Rectal smooth muscle tissue (tissue), 1 donor: Measurements from ENCODE around the gene EMC1.
"Not testable (repeated sequence)": the region's sequence is repeated elsewhere in the genome, so short reads cannot be mapped to it uniquely, and the experiment has no call there.

Experiments
- H3K27ac ChIP-seq: one replicate; pipeline ENCODE4 v1.7.0; 2013; ENCODE audit warnings: low read depth, low read length, inconsistent platforms
- H3K27me3 ChIP-seq: one replicate; pipeline ENCODE4 v1.7.0; 2013; ENCODE audit warnings: low read length; ENCODE audit not compliant: control insufficient read depth, insufficient read depth
- H3K36me3 ChIP-seq: one replicate; pipeline ENCODE4 v1.7.0; 2013; ENCODE audit warnings: low read length; ENCODE audit not compliant: control insufficient read depth, insufficient read depth
- H3K4me1 ChIP-seq: one replicate; pipeline ENCODE4 v1.7.0; 2013; ENCODE audit warnings: low read length; ENCODE audit not compliant: control insufficient read depth, insufficient read depth
- H3K4me3 ChIP-seq: one replicate; pipeline ENCODE4 v1.7.0; 2013; ENCODE audit warnings: low read length
- H3K9ac ChIP-seq: one replicate; pipeline ENCODE4 v1.7.0; 2013; ENCODE audit warnings: low read length

EMC1 gene

DNA sequence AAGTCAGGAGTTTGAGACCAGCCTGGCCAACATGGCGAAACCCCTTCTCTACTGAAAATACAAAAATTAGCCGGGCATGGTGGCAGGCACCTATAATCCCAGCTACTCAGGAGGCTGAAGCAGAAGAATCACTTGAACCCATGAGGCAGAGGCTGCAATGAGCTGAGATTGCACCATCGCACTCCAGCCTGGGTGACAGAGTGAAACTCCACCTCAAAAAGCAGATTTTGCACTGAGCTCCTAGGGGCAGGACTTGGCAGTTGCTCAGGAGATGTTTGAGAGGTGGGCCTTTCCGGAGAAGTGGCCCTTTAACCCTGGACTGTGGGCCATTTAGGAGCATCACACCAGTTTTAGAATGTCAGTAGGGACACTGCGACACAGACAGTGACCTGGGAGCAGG is 5.0 kb upstream of the EMC1 start:
- H3K27ac ChIP-seq, H3K27me3 ChIP-seq, H3K4me1 ChIP-seq, H3K4me3 ChIP-seq, H3K9ac ChIP-seq: not testable (repeated sequence)
- peaks cover 14% of the 10 kb centered on the region for H3K36me3 ChIP-seq

DNA sequence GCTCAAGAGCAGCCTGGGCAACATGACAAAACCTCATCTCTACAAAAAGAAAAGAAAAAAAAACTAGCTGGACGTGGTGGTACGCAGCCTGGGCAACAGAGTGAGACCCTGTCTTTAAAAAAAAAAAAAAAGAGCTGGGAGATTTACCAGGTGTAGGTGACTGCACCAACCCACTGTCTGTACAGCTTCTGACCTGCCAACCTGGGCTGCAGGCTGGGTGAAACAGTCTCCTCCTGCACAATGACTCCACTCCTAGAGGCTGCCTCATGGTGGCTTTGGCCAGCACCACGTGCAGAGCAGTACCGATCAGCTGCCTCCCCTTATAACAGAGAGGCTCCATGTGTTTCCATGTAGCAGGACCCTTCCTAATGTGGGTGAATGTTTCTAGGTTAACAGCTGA is 4.0 kb upstream of the EMC1 start:
- Histone ChIP-seq H3K9ac (no peak overlapping the region), H3K36me3 (peaks cover 14% of the 10 kb centered on the region), H3K27me3 (no peaks in the 10 kb centered on the region), H3K27ac (no peak overlapping the region), H3K4me1 (peaks cover 7% of the 10 kb centered on the region), H3K4me3 (no peak overlapping the region)

DNA sequence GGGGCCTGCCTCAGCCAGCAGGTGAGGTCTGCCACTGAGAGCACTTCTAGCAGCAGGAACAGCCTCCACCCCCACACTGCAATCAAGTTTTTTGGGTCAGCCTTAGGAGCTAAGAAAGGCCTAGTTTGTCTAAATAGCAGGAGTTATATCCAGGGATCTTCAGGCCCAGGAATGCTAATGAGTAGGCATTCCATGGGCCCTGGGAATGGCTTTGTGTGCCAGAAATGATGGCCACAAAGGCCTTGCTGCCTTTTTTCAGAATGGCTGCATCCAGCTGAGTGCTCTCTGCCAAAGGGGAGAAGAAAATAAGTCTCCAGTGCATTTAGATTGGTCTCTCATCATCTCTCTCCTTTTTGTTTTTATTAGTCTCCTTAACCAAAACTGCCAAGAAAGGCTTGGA is 3.1 kb upstream of the EMC1 start:
- Histone ChIP-seq H3K9ac (no peak overlapping the region), H3K36me3 (peaks cover 14% of the 10 kb centered on the region), H3K27ac (no peak overlapping the region), H3K4me1 (peaks cover 7% of the 10 kb centered on the region), H3K27me3 (no peaks in the 10 kb centered on the region), H3K4me3 (no peak overlapping the region)

DNA sequence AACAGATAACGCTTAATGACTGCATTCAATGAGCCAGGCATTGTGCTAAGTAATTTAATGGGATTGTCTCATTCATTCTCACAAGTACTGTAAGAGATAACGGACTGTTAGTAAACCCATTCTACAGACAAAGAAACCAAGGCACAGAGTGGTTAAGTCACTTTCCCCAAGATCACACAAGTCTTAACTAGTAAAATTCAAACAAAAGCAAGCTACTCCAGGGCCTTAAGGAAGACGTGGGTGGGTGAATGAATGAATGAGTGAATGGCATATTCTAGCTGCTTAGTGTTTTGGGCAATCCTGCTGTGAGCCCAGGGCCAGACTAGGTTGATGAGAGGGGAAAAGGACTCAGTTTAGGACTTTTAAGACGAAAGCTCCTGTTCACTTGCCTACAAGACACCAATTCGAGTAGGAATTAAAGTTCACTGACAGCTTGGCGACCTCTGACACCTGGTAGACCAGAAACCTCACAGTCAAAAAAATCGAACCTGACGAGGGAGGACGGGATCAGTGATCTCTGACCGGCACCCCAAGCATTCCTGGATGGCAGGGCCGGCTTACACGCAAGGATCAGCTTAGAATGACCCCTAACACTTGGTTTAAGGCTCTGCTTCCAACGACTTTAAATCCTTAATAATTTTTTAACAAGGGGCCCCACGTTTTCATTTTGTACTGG is 557 bp downstream of the EMC1 start:
- H3K4me1 ChIP-seq = peaks cover 7% of the 10 kb centered on the region
- no peaks in the 10 kb centered on the region for H3K36me3 ChIP-seq
- peak overlapping the region; percentile 97 for H3K4me3 ChIP-seq
- no peaks in the 10 kb centered on the region for H3K27me3 ChIP-seq
- H3K9ac ChIP-seq = peak overlapping the region; percentile 64
- H3K27ac ChIP-seq = peak overlapping the region; percentile 96

DNA sequence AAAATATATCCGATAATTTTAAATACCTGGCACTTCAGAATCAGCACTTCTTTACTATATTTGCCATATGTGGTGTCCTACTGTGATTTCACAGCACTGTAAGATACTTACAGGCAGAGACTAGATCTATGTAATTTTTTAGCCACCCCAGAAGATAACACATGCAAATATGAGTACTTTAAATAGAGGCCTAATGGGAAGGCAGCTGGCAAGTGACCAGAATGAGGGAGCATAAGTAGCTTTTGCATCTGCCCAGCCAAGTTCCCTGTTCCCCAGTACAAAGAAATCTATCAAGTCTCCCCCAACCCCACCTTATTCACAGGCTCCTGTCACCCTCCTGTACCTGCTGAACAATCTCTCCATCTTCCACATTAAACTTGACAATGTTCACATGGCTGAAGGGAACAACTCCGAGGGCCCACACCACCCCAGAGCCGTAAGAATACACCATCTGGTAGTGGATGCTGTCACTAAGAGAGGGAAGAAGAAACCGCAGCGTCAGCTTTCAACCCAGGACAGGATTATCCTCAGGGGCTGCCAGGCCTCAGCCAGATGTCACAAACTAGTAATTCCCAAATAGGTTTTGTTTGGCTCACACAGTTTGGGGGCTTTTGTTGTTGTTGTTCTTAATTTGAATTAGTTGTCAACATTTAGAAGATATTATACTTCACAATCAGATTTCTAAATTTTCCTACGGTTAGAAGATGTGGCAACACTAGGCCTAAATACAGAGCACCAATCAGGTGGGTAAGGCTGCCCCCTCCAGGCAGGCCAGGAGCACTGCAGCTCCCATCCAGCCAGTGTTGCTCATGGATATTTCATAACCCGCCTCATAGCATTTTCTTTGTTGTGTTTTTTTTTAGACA is 10.4 kb downstream of the EMC1 start:
- Histone ChIP-seq H3K36me3 (peaks cover 54% of the 10 kb centered on the region), H3K4me1 (peaks cover 4% of the 10 kb centered on the region), H3K27me3 (no peaks in the 10 kb centered on the region), H3K9ac (peak overlapping the region; percentile 39), H3K4me3 (no peak overlapping the region), H3K27ac (peak overlapping the region; percentile 8)

DNA sequence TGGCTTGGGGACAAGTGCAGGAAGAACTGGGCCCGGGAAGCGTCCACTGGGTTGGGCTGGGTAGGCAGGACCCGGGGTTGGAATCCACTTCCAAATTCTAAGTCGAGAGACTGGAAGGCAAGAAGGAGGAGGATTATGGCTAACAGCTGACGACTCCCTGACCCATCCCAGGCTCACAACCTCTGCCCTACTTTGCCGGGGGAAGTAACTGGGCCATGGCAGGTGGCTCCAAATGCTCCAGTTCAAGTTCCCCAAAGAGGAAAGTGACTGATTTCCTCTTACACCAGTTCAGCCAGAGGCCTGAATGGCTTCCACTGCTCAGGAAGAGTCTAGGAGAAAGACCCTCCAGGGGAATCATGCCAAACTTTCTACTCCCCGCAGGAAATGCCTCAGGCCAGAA is 11.4 kb downstream of the EMC1 start:
- no peak overlapping the region for H3K4me3 ChIP-seq
- no peak overlapping the region for H3K9ac ChIP-seq
- H3K36me3 ChIP-seq = peaks cover 55% of the 10 kb centered on the region
- H3K27me3 ChIP-seq = no peaks in the 10 kb centered on the region
- H3K4me1 ChIP-seq = peaks cover 4% of the 10 kb centered on the region
- H3K27ac ChIP-seq = no peak overlapping the region

DNA sequence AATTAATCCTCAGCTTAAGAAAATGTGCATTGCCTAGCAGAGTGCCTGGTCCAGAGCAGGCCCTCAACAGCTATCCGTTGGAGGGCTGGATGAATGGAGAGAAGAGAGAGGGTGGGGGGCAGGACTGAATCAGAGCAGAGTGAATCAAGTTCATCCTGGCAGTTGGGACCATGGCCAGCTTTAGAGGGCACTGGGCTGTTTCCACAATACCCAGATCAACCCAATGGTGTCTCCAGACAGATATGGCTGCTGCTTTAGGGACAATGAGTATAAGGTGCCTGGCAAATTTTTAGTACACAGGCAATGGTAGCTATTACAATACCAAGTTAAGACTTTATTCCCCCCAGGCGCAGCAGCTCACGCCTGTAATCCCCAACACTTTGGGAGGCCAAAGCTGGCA is 17.1 kb downstream of the EMC1 start:
- Histone ChIP-seq H3K27ac (no peak overlapping the region), H3K4me1 (peaks cover 20% of the 10 kb centered on the region), H3K4me3 (no peak overlapping the region), H3K9ac (no peak overlapping the region), H3K36me3 (peaks cover 31% of the 10 kb centered on the region), H3K27me3 (no peaks in the 10 kb centered on the region)

DNA sequence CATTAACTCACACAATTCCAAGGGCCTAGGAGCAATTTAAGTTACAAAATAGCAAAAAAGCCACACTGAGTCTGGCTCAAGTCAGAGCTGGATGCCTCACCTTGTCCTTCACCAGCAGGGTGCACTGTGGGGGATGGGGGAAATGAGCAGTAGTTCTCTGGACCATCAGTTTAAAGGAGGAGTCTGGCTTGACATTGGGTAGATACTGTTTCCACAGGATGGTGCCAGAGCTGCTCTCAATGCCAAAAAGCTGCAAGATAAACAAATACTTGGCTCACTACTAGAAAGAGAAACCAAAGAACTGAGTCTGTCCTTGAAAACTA is 18.8 kb downstream of the EMC1 start:
- Histone ChIP-seq H3K36me3 (peaks cover 24% of the 10 kb centered on the region), H3K27ac (peak overlapping the region; percentile 71), H3K27me3 (no peaks in the 10 kb centered on the region), H3K4me1 (peaks cover 20% of the 10 kb centered on the region), H3K9ac (no peak overlapping the region), H3K4me3 (no peak overlapping the region)

DNA sequence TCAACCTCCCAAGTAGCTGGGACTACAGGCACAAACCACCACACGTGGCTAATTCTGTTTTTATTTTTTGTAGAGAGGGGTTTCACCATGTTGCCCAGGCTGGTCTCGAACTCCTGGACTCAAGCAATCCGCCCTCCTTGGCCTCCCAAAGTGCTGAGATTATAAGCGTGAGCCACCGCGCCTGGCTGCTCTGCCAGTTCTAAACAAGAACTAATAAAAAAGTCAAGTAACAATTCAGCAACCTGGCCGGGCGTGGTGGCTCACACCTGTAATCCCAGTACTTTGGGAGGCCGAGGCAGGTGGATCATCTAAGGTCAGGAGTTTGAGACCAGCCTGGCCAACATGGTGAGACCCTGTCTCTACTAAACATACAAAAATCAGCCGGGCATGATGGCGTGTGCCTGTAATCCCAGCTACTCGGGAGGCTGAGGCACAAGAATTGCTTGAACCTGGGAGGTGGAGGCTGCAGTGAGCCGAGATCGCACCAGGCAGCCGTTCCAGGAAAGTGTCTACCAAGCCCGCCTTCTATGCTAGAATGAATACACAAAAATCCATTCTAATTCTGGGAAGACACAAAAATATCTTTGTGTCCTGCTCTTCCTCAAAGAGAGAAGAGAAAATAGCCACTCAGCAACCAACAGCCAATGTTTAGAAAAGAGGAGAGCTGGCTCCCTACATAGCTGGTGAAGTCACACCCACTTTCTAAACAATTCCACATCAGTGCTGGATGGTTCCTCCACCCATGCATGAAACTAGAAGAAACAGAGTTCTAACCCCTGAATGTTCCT is 19.4 kb downstream of the EMC1 start:
- H3K9ac ChIP-seq, H3K4me3 ChIP-seq, H3K27me3 ChIP-seq: not testable (repeated sequence)
- Histone ChIP-seq H3K36me3 (peaks cover 18% of the 10 kb centered on the region), H3K27ac (peak overlapping the region; percentile 71), H3K4me1 (peaks cover 20% of the 10 kb centered on the region)

DNA sequence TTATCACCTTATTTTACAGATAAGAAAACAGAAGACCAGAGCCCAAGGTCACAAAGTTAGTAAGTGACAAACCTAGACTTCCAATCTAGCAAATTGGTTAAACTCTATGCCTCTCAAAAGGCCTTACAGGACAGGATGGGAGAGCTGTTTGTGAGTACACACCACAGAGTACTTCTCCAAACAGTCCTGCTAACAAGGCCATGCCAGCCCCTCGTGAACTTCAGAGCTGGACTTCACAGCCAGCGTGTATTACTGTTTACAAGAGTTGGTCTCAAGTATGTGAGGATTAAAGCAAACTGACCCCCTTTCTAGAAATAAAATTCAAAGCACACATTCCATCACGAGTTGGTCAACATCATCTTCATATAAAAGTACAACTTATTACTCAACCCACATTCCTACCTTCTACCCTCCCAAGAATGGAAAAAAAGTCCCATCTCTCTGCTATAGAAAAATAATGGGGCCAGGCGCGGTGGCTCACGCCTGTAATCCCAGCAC is 21.4 kb downstream of the EMC1 start:
- Histone ChIP-seq H3K4me1 (peaks cover 20% of the 10 kb centered on the region), H3K27me3 (no peaks in the 10 kb centered on the region), H3K27ac (no peak overlapping the region), H3K9ac (no peak overlapping the region), H3K4me3 (no peak overlapping the region), H3K36me3 (peaks cover 26% of the 10 kb centered on the region)

DNA sequence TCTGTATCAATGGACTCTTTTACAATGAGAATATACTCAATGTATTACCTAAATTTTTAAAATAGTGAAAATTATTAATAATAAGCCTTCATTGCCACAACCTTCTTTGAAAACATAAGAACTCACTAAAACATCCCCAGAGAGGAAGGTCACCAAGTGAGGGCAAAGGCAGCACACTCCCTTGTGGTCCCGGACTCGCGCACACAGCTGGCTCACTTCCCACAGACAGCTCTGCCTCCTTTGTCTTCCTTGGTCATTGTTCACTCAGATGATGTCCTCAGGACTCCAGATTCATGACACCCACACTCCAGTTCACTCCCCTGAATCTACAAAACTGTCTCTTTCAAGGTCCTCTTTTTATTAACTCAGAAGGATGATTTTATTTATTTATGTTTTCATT is 22.1 kb downstream of the EMC1 start:
- no peak overlapping the region for H3K9ac ChIP-seq
- H3K27me3 ChIP-seq = no peaks in the 10 kb centered on the region
- no peak overlapping the region for H3K4me3 ChIP-seq
- H3K36me3 ChIP-seq = peaks cover 32% of the 10 kb centered on the region
- peaks cover 19% of the 10 kb centered on the region for H3K4me1 ChIP-seq
- no peak overlapping the region for H3K27ac ChIP-seq

DNA sequence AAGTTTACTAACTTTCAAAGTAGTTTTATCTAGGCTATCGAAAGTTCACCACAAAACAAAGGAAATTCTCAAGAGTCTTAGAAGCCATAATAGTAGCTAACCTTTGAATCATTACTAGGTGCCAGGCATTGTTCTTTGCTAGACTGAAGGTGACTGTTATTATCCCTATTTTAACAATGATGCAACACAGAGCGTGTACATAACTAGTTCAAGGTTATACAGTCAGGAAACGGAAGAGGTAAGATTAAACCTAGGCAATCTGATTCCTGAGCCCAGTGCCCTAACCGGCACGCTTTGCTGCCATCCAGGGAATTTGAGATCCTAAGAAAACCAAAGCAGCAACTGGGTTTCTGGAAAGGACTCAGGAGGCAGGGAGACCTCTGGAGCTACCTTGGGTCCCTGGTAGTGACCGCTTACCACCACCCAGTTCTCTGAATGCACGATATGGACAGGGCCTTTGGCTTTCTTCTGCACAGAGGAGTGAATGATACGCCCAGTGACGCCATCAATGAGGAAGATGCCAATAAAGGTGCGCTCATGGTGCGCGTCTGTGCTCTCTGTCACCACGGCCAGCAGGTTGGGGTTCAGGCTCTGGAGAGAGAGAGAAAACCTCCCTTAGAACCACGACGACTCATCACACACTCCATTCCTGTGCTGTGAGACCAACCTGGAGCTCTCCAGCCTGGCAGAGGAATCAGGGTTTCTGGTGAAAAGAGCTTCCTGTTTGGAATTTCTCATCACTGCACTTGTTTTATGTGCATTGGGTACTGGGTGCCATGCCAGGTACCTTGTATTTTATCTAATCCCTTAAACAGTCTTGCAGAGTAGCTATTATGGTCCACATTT is 28.1 kb downstream of the EMC1 start:
- Histone ChIP-seq H3K9ac (no peak overlapping the region), H3K36me3 (peaks cover 48% of the 10 kb centered on the region), H3K27ac (no peak overlapping the region)

More for the DNA sequence above, 28.1 kb downstream of the EMC1 start:
- Histone ChIP-seq H3K4me3 (no peak overlapping the region), H3K4me1 (no peaks in the 10 kb centered on the region), H3K27me3 (no peaks in the 10 kb centered on the region)
